Right atrium auricular region (tissue), 2 donors: Measurements from ENCODE around the gene RNASE2. TPM values are rescaled to one million over a fixed set of nuclear protein-coding genes. Genes with fewer than 3 reads are reported as not detected.
A peak's percentile ranks its signal among the peaks of the same experiment; 100 is the strongest.
"Not testable (repeated sequence)": the region's sequence is repeated elsewhere in the genome, so short reads cannot be mapped to it uniquely, and the experiment has no call there.

ENCODE experiments used
- DNase-seq: peaks from one replicate; pipeline ENCODE4 v3.0.0-alpha.2; 2019; ENCODE audit warnings: low spot score
- H3K27ac ChIP-seq, 2 donors: fragments of 200-600 bp; sonication (generic); 1 replicate in 1 of 2; 2 replicates in 1 of 2; pipeline ENCODE4 v1.5.1; 2016 to 2019
- H3K27me3 ChIP-seq, 2 donors: fragments of 200-600 bp; sonication (generic); one replicate each; pipeline versions ENCODE4 v1.5.1 to v1.6.0; 2017 to 2019
- H3K36me3 ChIP-seq: fragments of 200-600 bp; sonication (generic); one replicate; pipeline ENCODE4 v1.5.1; 2016
- H3K4me1 ChIP-seq, 2 donors: fragments of 200-600 bp; sonication (generic); one replicate each; pipeline versions ENCODE4 v1.5.1 to v1.6.0; 2017 to 2019
- H3K4me3 ChIP-seq, 2 donors: fragments of 200-600 bp; sonication (generic); 1 replicate in 1 of 2; 2 replicates in 1 of 2; pipeline ENCODE4 v1.5.1; 2017 to 2019; ENCODE audit warnings: mild to moderate bottlenecking in 1 of 2, moderate library complexity in 1 of 2
- H3K9me3 ChIP-seq, 2 donors: fragments of 200-600 bp; sonication (generic); one replicate each; pipeline ENCODE4 v1.5.1; 2019
- CTCF ChIP-seq, 2 donors: fragments of 200-600 bp; sonication (generic); IDR thresholded peaks; one replicate each; pipeline ENCODE4 v1.5.1; 2019; ENCODE audit warnings: antibody characterized with exemption in 2 of 2
- total RNA-seq, 2 donors: library from RNA; depleted of rRNA; stranded (reverse); fragments of >200 nt; gene quantifications; one replicate each; pipeline ENCODE4 v1.1.0, GENCODE V29; 2016

RNASE2 gene
- total RNA-seq, 2 donors from 2014 or later = 2.9 to 4.1 TPM

DNA sequence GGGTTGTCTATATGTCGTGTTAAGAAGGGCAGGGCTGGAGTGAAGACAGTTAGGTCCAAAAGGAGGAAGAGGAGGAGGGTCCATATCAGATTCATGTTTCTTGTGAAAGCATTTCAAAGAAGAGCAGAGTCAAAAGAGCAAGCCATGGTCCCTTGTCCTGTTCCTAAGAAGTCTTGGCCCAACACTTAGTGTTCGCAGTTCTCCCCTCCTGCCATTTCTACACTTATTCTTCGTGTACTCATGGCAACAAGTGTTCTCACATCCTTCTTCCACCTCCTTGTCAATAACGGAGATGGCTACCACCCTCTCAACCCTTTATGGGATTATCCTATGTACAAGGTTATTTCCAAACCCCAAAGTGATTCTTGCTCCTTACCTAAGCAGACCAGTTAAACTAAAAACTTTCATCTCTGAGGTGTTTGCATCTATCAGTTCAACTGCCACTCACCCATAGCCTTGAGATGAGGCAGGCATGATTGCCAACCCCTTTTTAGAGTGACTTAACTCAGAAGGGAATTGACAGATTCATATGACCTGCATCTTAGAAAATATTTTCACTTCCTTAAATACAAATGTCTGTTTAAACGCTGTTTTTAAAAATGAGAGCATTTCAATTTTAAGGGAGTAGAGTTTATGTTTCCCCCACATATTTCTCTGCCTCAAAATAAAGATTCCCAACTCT is 19.8 kb upstream of the RNASE2 start:
- no peaks in the 10 kb centered on the region for H3K27me3 ChIP-seq
- no peak overlapping the region for H3K27ac ChIP-seq
- no peaks in the 10 kb centered on the region for H3K9me3 ChIP-seq
- TF ChIP-seq CTCF (IDR thresholded peaks at IDR 0.05) = no peak
- no peaks in the 10 kb centered on the region for H3K4me1 ChIP-seq
- H3K4me3 ChIP-seq = no peak overlapping the region
- H3K36me3 ChIP-seq = no peaks in the 10 kb centered on the region
- no peak for DNase-seq

GRCh38 chr14:20945146-20945545 is 10.1 kb upstream of the RNASE2 start:
- H3K9me3 ChIP-seq, H3K27ac ChIP-seq, H3K4me1 ChIP-seq, DNase-seq, H3K4me3 ChIP-seq, H3K27me3 ChIP-seq, H3K36me3 ChIP-seq: not testable (repeated sequence)

- not testable (repeated sequence) for H3K9me3 ChIP-seq, DNase-seq, H3K4me1 ChIP-seq, H3K27ac ChIP-seq, H3K36me3 ChIP-seq, H3K4me3 ChIP-seq, H3K27me3 ChIP-seq
These were observed 8.6 kb upstream of the RNASE2 start for GRCh38 chr14:20946707-20947106.

GRCh38 chr14:20955538-20955873 is 219 bp downstream of the RNASE2 start:
- not testable (repeated sequence) for H3K27ac ChIP-seq, H3K9me3 ChIP-seq, H3K4me3 ChIP-seq, DNase-seq, H3K27me3 ChIP-seq, H3K4me1 ChIP-seq, H3K36me3 ChIP-seq

- no peak for TF ChIP-seq CTCF (IDR thresholded peaks at IDR 0.05)
- H3K27me3 ChIP-seq = no peaks in the 10 kb centered on the region
- DNase-seq = no peak
- H3K4me1 ChIP-seq = no peaks in the 10 kb centered on the region
- H3K36me3 ChIP-seq = no peaks in the 10 kb centered on the region
- no peaks in the 10 kb centered on the region for H3K9me3 ChIP-seq
- H3K27ac ChIP-seq = no peak overlapping the region
- no peak overlapping the region for H3K4me3 ChIP-seq
These were observed 1.2 kb downstream of the RNASE2 start for GRCh38 chr14:20956376-20956976.

DNA sequence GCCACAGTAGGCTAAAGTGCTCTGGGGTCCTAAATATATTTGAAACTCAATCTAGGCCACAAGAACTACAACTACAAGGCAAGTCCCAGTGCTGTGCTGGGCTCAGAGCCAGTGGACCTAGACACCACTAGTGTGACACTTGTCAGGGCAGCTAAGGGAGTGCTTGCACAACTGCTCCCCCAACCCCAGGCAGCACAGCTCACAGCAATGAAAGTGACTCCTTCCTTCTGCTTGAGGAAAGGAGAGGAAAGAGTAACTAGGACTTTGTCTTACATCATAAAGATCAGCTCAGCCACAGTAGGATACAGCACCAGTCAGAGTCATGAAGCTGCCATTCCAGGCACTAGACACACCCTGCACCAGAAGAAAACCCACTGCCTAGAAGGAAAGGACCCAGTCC is 3.7 kb downstream of the RNASE2 start:
- DNase-seq, H3K9me3 ChIP-seq, H3K27ac ChIP-seq, H3K36me3 ChIP-seq, H3K4me3 ChIP-seq, H3K4me1 ChIP-seq, H3K27me3 ChIP-seq: not testable (repeated sequence)

GRCh38 chr14:20969336-20969735 is 14.0 kb downstream of the RNASE2 start:
- peaks cover 0 to 10% of the 10 kb centered on the region in 2 donors for H3K4me1 ChIP-seq
- no peak overlapping the region for H3K4me3 ChIP-seq
- no peak for TF ChIP-seq CTCF (IDR thresholded peaks at IDR 0.05)
- no peaks in the 10 kb centered on the region for H3K9me3 ChIP-seq
- no peak for DNase-seq
- no peaks in the 10 kb centered on the region for H3K36me3 ChIP-seq
- no peaks in the 10 kb centered on the region for H3K27me3 ChIP-seq
- H3K27ac ChIP-seq = no peak overlapping the region

GRCh38 chr14:20970647-20970982 is 15.3 kb downstream of the RNASE2 start:
- Histone ChIP-seq H3K27ac (peak overlapping the region; percentile 71 to 79), H3K9me3 (no peaks in the 10 kb centered on the region), H3K27me3 (no peaks in the 10 kb centered on the region), H3K4me3 (peak overlapping the region; percentile 44 to 69), H3K4me1 (peaks cover 0 to 10% of the 10 kb centered on the region in 2 donors), H3K36me3 (no peaks in the 10 kb centered on the region)
- DNase-seq = no peak
- TF ChIP-seq CTCF (IDR thresholded peaks at IDR 0.05) = no peak
